ENCODE data around the gene MATR3. TPM values are rescaled to one million over a fixed set of nuclear protein-coding genes. Genes with fewer than 3 reads are reported as not detected.

Gene MATR3
- total RNA-seq, 1 donor: 274 TPM

DNA sequence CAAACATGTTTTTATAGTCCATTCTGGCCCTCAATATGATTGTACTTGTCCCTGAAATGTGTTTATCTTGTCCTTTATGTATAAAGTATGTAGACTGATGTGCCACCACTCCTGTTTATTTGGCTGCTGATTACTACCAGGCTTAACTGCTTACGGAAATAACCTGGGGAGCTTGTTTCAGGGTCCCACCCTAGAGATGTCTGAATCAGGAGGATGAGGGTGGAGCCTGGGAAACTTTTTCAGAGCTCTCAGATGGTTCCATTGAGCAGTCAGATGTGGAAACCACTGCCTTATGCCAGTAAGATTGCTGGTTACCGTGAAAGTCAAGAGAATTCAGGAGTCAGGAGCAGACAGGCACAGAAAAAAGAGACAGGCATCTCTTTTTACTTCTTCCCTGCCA, 70.4 kb downstream of the MATR3 start:
- TF ChIP-seq, protein P1, sequence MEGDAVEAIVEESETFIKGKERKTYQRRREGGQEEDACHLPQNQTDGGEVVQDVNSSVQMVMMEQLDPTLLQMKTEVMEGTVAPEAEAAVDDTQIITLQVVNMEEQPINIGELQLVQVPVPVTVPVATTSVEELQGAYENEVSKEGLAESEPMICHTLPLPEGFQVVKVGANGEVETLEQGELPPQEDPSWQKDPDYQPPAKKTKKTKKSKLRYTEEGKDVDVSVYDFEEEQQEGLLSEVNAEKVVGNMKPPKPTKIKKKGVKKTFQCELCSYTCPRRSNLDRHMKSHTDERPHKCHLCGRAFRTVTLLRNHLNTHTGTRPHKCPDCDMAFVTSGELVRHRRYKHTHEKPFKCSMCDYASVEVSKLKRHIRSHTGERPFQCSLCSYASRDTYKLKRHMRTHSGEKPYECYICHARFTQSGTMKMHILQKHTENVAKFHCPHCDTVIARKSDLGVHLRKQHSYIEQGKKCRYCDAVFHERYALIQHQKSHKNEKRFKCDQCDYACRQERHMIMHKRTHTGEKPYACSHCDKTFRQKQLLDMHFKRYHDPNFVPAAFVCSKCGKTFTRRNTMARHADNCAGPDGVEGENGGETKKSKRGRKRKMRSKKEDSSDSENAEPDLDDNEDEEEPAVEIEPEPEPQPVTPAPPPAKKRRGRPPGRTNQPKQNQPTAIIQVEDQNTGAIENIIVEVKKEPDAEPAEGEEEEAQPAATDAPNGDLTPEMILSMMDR (IDR thresholded peaks at IDR 0.05; ENCODE audit: insufficient read depth, low read length): no peak
- DNase-seq (ENCODE audit: low read depth): no peak
- no peak overlapping the region for H3K4me3 ChIP-seq (ENCODE audit: low read depth, low read length)

DNA sequence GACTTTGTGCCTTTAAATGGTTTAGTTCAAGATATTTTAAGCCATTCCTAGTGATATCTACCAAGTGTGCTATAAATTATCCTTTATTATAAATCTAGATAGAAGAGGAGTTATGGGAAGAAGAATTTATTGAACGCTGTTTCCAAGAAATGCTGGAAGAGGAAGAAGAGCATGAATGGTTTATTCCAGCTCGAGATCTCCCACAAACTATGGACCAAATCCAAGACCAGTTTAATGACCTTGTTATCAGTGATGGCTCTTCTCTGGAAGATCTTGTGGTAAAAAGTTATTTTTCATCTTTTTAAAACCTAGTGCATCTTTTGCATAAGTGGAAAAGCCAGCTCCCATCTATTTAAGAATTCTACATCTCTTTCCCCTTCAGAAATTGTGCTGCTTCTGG, 70.9 kb downstream of the MATR3 start:
- no peak overlapping the region for H3K4me3 ChIP-seq (ENCODE audit: low read depth, low read length)
- TF ChIP-seq, protein P1 (IDR thresholded peaks at IDR 0.05; ENCODE audit: insufficient read depth, low read length): no peak
- no peak for DNase-seq (ENCODE audit: low read depth)

DNA sequence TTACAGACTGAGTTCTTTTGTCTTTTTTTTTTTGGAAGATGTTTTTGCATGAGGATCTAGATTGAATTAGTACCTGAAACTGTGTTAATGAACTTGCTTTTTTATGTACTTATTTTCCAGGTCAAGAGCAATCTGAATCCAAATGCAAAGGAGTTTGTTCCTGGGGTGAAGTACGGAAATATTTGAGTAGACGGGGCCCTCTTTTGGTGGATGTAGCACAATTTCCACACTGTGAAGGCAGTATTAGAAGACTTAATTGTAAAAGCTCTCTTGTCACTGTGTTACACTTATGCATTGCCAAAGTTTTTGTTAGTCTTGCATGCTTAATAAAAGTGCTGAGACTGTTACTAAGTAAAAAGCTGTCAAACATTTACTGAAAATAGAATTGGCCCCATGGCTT, 75.1 kb downstream of the MATR3 start:
- TF ChIP-seq, protein P1 (IDR thresholded peaks at IDR 0.05; ENCODE audit: insufficient read depth, low read length): no peak
- no peak for DNase-seq (ENCODE audit: low read depth)

DNA sequence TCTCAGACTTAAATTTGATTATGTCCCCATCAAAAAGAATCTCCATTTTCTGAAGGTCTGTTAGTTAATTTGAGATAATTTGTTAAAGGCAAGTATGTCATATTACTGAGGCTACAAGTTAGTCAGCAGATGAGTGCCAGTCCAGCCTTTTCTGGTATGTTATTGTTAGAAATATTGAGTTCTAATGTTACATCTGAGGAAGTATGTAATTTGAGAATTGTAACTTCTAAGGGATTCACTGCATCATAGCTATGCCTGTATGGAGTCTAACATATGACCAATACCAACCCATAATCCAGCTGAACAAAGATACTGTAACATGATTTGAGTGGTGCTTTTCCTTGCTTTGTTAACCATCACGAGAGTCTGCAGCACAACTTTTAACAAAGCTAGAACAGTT, 75.6 kb downstream of the MATR3 start:
- TF ChIP-seq, protein P1 (IDR thresholded peaks at IDR 0.05; ENCODE audit: insufficient read depth, low read length): no peak
- no peak overlapping the region for H3K4me3 ChIP-seq (ENCODE audit: low read depth, low read length)
- DNase-seq (ENCODE audit: low read depth): peak; percentile 21

More for the DNA sequence above, 75.1 kb downstream of the MATR3 start:
- H3K4me3 ChIP-seq (ENCODE audit: low read depth, low read length): no peak overlapping the region

DNA sequence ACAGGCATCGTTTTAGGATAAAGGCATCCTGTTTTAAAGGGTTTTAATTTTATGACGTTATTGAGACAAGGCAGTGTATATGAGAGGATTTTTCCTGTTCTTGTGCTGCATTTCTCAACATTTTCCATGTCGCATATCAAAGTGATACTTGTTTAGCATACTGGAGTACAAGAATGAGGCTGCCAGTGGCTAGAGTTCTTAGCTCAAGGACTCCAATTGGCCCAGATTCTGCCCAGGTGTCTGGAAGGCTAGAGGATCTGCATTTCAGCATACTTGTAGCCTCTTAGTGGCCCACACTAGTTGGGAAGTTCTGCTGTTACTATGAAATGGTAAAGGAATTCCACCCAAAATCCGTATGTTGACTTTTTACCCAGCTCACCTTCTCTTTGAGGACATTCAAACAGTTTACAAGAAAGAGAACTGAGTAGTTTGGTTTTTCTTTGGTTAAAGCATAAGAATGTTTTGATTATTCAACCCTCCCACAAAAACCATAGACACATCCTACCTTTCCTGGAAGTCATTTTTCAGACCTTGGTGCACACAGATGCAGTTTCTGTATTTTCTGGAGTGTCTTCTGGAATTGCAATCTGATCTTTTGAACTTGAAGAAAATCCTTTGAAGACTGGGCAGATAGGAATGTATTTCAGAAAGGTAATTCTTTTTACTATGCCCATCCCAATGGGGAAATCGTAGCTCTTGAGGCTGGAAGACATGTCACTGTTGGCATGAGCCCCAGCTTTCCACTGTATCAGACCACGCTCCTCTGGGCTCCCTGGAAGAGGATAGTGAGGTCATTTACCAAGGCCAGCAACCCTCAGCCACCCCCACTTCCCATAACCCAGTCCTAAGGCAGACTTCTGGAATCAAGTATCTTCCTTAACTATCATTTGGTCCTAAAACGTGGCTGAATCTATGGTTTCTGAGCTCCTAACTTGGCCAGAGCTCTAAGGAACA, 78.2 kb downstream of the MATR3 start:
- no peak overlapping the region for H3K4me3 ChIP-seq (ENCODE audit: low read depth, low read length)
- TF ChIP-seq, protein P1 (IDR thresholded peaks at IDR 0.05; ENCODE audit: insufficient read depth, low read length): no peak
- no peak for DNase-seq (ENCODE audit: low read depth)

DNA sequence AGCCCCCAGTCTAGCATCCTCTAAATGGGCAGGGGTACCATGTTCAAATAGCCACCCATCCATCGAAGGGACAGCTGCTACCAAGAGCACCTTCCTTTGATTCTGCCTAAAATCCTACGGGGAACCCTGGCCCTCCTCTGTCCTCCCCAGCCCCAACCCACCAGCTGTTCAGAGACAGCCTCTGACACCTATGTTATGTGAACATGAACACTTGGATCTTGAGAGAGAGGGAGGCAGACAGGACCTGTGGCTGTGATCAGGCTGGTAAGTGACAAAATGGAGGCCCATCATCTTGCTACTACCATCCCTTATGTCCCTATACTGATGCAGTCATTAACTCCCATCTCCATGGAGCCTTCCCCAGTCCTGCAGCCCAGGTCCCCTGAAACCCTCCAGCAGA, 81.4 kb downstream of the MATR3 start:
- DNase-seq (ENCODE audit: low read depth): no peak
- no peak overlapping the region for H3K4me3 ChIP-seq (ENCODE audit: low read depth, low read length)
- TF ChIP-seq, protein P1 (IDR thresholded peaks at IDR 0.05; ENCODE audit: insufficient read depth, low read length): no peak

Data from fibroblast of the aortic adventitia (primary cell).